ENCODE results near the gene POMT2.

Gene POMT2

DNA sequence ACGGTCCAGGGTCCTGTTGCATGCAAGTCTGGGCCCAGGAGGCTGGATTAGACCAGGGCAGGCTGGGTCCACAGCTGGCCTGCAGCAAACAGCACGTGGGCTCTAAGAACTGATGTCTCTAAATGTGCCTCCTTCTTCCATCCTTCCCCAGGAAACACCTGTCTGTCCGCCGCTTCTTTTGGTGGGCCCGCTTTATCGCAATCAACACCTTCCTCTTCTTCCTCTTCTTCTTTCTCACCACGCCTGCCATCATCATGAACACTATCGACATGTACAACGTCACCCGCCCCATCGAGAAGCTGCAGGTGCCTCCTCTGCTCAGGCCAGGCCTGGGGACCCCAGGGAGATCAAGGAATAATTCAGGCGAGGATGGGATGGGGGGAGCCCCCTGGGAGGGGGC is 77.9 kb downstream of the POMT2 start:
- no peak for DNase-seq (ENCODE audit: low read depth in 4 of 4, low spot score in 1 of 4)

DNA sequence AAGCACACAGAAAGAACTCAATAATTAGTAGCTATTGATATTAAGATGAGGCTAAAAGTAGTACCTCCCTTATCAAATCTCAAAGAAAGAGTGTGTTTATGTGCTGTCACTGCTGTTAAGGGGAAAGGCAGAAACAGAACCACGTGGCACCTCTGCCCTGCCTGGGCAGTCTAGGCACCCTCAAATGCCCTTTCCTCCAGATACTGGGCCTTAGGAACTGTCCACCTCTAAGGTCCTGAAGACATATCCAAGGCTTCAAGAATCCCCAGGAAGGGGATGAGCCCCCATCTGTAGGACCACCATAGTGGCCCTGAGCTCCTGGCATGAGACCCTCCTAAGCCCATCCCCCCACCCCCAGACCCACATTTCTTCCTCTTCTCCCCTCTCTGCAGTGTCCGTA is 78.7 kb downstream of the POMT2 start:
- DNase-seq (ENCODE audit: low read depth in 4 of 4, low spot score in 1 of 4) = no peak

DNA sequence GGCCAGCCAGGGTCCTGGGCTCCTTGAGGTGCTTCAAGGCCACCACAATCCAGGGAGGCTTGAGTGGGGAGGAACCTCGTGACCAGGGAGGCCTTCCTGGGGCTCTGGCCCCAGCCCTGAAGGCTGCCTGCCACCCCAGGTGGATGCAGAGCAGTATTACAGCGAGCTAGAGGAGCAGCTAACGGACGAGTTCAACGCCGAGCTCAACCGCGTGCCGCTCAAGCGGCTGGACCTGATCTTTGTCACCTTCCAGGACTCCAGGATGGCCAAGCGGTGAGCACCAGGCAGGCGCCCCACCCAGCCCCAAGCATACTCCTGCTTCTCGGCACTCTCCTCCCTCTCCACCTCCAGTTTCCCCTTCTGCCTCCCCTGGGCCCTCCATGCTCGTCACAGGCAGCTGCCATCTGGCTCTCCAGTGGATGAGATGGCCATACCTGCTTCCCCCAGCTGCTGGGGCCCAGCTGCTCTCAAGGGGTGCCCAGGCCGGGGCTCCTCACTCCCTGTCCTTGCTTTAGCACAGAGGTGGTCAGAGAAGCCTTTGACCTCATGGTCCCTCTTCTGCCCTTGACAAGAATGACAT is 80.3 kb downstream of the POMT2 start:
- no peak for DNase-seq (ENCODE audit: low read depth in 4 of 4, low spot score in 1 of 4)

DNA sequence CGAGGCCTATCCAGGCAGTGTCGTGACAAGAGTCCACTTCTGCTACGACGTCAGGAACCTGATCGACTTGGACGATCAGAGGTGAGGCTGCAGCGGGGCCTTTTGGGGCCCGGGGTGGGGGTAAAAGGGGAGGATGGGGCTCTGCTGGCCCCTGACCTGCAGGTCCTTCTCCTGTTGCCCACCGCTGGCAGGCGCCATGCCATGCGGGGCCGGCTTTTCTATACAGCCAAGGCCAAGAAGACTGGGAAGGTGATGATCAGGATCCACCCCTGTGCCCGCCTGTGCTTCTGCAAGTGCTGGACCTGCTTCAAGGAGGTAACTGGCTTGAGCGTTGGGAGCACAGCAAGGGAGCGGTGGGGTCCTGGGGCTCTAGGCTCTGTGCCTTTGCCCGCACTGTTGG is 81.3 kb downstream of the POMT2 start:
- DNase-seq (ENCODE audit: low read depth in 4 of 4, low spot score in 1 of 4) = no peak

DNA sequence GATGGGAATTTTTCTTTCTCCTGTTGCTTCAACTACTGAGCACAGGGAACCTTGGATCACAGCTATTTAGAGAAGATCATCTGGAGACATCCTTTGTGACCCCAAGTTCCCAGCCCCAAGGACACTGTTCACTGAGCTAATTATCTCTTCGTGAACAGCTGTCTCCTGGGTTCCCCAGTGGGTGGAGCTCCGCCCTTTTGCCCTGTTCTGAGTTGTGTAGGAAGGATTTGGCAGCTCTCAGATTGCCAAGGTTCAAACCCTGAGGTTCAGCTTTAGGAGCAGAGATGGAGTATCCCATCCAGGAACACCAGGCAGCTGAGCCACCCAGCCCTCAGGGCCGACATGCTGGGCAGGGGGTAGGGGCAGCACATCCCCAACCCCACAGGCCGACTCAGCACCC is 81.7 kb downstream of the POMT2 start:
- DNase-seq (ENCODE audit: low read depth in 4 of 4, low spot score in 1 of 4) = no peak

DNA sequence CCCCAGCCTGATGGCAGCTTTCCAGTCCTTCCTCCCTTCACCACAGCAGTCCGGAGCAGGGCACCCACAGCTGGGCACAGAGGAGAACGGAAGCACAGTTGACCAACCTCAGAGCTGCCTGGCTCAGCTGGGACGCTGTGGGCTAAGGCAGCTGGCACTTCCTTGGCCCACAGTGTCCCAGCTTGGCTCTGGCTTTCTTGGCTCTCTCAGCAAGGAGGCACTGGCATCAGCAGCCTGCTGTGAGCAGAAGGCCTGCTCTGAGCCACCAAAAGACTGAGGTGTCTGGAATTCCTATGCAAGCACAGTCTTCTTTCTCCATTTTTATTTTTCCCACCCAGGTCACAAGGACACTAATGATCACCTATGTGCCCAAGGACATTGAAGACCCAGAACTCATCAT is 82.3 kb downstream of the POMT2 start:
- DNase-seq (ENCODE audit: low read depth in 4 of 4, low spot score in 1 of 4) = no peak

DNA sequence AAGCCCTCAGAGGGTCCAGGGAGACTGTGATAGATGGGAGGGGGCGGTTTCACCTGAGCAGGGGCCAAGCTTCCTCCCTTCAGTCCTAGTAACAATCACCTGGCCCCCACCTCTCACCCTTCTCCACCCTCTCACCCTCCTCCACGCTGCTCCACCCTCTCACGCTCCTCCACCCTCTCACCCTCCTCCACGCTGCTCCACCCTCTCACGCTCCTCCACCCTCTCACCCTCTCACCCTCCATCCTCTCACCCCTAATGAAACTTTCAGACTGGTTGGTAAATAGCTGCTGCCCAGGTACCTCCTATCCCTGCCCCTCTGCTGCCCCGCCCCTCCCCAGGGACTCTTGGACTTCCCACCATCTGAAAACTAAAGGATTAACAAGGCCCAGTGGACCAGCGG is 83.9 kb downstream of the POMT2 start:
- DNase-seq (ENCODE audit: low read depth in 4 of 4, low spot score in 1 of 4) = no peak

DNA sequence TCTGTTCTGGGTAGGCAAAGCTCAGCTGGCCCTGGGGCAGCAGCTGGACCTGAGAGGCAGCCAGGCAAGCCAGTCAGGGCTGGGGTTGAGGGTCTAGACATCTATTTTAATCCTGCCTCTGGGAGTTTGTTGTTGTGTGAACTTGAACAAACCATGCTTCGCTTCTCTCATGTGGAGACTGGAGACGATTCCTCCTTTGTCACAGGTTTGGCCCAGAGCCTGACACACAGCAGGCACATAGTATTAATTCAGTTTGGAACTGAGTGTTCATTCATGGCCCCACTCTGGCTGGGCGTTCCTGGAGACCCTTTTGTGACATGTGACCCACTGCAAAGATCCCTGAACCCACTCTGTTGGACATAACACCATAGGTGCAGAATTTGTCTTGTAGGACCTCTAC is 89.0 kb downstream of the POMT2 start:
- DNase-seq (ENCODE audit: low read depth in 4 of 4, low spot score in 1 of 4) = no peak

DNA sequence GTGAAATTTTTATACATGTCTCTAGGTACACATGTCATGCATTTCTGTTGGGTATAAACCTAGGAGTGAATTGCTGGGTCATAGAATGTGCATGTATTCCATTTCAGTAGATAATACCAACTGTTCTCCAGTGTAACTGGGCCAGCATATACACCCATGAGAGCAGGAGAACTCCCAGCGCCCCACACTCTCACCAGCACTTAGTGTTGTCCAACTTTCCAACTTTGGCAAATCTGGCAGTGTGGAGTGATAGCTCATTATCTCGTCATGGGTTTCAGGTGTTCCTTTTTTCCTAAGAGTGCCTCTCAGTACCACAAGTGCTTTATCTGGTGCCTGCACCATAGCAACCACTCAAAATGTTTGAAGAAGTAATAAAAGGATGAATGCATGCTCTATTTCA is 89.8 kb downstream of the POMT2 start:
- no peak for DNase-seq (ENCODE audit: low read depth in 4 of 4, low spot score in 1 of 4)

DNA sequence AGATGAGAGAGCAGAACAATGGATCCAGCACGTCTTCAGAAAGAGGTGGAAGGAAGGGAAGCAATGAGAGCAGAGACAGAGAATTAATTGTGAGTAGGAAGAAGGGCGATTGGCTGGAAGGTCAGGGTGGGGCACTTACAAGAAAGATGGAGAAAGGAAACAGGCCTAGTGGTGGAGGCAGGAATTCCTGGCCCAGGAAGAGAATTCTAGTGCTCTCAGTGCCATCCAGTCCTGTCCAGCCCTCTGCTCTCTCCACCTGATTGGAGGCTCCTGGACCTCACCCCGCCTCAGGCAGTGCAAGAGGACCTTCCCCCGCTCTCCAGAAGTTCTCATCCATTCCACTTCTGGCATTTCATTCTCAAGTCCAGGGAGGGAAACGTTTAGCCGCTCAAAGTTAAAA is 92.6 kb downstream of the POMT2 start:
- no peak for DNase-seq (ENCODE audit: low read depth in 4 of 4, low spot score in 1 of 4)

DNA sequence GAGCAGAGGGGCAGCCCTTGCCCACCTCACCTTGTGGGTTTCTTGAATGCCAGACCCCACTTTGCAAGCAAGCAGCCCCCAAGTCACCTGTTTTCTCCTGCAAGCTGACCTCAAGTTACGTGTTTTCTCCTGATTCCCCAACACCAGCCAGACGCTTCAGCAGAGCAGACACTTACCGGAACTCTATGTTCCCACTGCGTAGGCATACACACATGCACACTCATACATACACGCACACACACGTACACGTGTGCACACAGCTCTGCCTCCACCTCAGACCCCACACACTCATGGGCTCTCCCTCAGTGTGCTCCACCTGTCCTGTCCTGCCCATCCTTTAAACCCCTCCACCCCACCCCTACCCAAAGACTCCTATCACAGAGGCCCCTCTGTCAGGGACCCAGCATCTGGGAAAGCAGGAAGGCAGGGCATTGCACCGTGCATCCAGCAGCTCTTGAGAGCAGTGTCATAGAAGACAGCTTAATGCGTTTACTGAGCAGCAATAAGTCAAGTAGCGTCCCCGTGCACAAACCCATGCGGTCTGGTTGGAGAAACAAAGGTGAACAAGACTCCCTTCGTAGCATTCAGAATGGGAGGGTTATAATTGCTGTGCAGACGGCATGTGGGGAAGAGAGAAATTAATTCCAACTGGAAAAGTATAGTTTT is 94.7 kb downstream of the POMT2 start:
- DNase-seq (ENCODE audit: low read depth in 4 of 4, low spot score in 1 of 4) = no peak

DNA sequence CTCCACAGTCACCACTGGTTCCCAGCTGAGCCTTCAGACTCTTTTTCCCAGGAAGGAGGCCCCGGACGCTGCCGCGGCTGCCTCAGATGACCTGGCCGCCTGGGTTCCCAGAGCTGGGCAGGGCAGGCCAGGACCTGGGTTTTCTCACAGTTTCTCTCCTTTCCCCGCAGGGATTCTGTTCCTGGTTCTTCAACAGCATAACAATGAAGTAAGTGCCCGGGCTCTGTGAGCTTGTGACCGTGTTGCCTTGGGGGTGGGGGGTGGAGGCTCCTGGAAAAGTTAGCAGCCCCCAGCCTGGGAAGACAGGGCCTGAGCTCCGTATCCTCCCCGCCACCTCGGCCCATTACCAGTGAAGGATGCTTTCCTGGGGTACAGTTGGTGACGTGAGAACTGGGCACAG is 95.4 kb downstream of the POMT2 start:
- DNase-seq (ENCODE audit: low read depth in 4 of 4, low spot score in 1 of 4) = no peak

All from stimulated activated CD4-positive, alpha-beta T cell treated with anti-CD3 and anti-CD28 coated beads, Interleukin-1b, Interleukin-23, amount 100 ng/mL, for 24 hours (primary cell).